Activated naive CD4-positive, alpha-beta T cell treated with anti-CD3 and anti-CD28 coated beads for 36 hours (primary cell): ENCODE results near the gene GRK3. TPM values are rescaled to one million over a fixed set of nuclear protein-coding genes. Genes with fewer than 3 reads are reported as not detected.

ENCODE experiments used
- CTCF ChIA-PET: fragments of 350-600 bp; sonication (Branson Sonifier 250); formaldehyde crosslinking; loops from one replicate; lab custom pipeline; 2021; ENCODE audit warnings: antibody characterized with exemption; lab: Charles Lee
- DNase-seq: peaks from one replicate; pipeline ENCODE4 v3.0.0-alpha.2; 2020
- H3K27ac Mint-ChIP-seq: one replicate; pipeline ENCODE4 v1.8.0; 2021; ENCODE audit warnings: mild to moderate bottlenecking, mixed read lengths
- H3K27me3 Mint-ChIP-seq: one replicate; pipeline ENCODE4 v1.8.0; 2021; ENCODE audit warnings: low read depth, mixed read lengths
- H3K36me3 Mint-ChIP-seq: one replicate; pipeline ENCODE4 v1.8.0; 2021; ENCODE audit warnings: low read depth, mixed read lengths
- H3K4me1 Mint-ChIP-seq: one replicate; pipeline ENCODE4 v1.8.0; 2021; ENCODE audit warnings: low read depth, mixed read lengths
- H3K4me3 Mint-ChIP-seq: one replicate; pipeline ENCODE4 v1.8.0; 2021; ENCODE audit warnings: mild to moderate bottlenecking, moderate library complexity, mixed read lengths
- H3K9me3 Mint-ChIP-seq: one replicate; pipeline ENCODE4 v1.8.0; 2021; ENCODE audit warnings: mixed read lengths
- intact Hi-C: fragments of 100-400 bp; cut with micrococcal nuclease; formaldehyde crosslinking; loops from one replicate; pipeline ENCODE4 v1.15.1; 2023
- total RNA-seq, 2 experiments: library from RNA; stranded (reverse); gene quantifications; one replicate each; pipeline ENCODE4 v1.2.3, GENCODE V29; 2021

GRK3 gene
- total RNA-seq, 2 experiments from 2014 or later, result 8.3 to 8.9 TPM

GRCh38 chr22:25762147-25762546 is 197.7 kb downstream of the GRK3 start:
- H3K27me3 Mint-ChIP-seq, result no peaks in the 10 kb centered on the region
- peaks cover 4% of the 10 kb centered on the region for H3K36me3 Mint-ChIP-seq
- DNase-seq, result no peak
- intact Hi-C loops, result no loop called here
- H3K4me3 Mint-ChIP-seq, result no peak overlapping the region
- peak overlapping the region; percentile 20 for H3K27ac Mint-ChIP-seq
- no peaks in the 10 kb centered on the region for H3K4me1 Mint-ChIP-seq
- H3K9me3 Mint-ChIP-seq, result peaks cover 14% of the 10 kb centered on the region
- CTCF ChIA-PET, result interaction anchor here (0.6 to 1.8 kb wide), 2 partner anchors 11 to 272 kb away, joined by 4 read pairs; no protein-coding TSS in a partner anchor

DNA sequence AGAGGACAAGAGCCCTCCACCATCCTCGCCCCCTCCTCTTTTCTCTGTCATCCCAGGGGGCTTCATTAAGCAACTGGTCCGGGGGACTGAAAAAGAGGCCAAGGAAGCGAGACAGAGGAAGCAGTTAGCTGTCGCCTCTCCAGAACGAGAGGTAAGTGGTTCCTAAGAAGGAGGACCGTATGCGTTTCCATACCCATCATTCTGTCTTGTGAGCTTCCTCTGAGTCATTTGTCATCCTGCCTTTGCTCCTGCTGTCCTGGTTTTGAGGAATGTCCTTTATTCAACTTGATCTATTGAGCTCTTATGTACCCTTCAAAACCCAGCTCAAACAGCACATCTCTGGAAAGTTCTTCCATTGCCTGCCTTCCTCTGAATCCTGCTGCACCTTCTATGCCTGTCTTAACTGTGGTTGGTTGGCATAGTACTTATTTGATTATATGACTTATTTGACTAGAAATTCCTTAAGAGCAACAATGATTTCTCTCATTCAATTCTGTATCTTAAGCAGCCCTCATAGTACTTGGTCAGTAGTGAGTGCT is 198.8 kb downstream of the GRK3 start:
- H3K9me3 Mint-ChIP-seq, result peaks cover 19% of the 10 kb centered on the region

DNA sequence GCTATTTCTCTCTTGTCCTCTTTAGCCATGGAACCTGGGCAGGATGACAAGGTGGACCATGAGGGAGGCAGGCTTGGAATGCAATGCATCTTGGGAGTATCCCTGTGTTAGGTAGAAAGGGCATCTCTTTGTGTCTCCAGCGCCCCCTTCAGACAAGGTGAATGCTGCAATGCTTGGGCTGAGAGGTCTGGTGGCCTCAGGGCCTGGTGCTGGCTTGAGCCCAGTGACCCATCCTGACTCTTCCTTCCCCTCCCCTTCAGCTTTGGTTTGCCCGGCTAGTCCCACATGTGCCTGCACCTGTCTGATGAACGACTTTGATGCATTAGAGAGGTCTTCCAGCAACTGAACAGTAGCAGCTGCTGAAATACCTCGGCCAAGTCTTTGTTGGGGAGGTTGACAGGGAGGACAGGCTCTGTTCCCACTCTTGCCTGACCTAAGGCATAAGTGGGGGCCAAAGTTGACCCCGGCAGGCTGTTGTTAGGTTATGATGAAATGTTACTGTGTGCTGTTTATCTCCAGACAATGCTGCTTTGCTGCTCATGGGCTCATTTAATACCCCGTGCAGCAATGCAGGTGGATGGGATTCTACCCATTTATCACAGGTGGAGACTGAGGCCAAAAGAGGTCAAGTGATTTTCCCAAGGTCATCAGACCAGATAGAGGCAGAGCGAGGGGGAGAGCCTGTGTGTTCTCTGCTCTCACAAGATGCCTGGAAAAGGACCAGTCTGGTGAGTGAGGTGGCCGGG is 200.0 kb downstream of the GRK3 start:
- CTCF ChIA-PET, result interaction anchor here (2.4 kb wide), 1 partner anchor 9 kb away, joined by 7 read pairs; no protein-coding TSS in a partner anchor
- H3K27ac Mint-ChIP-seq, result no peak overlapping the region
- intact Hi-C loops, result no loop called here

More for the DNA sequence above, 198.8 kb downstream of the GRK3 start:
- no peak for DNase-seq
- intact Hi-C loops, result no loop called here
- no peaks in the 10 kb centered on the region for H3K4me1 Mint-ChIP-seq
- no peak overlapping the region for H3K27ac Mint-ChIP-seq
- peaks cover 4% of the 10 kb centered on the region for H3K36me3 Mint-ChIP-seq
- no peak overlapping the region for H3K4me3 Mint-ChIP-seq
- CTCF ChIA-PET, result interaction anchor here (2.4 kb wide), 1 partner anchor 10 kb away, joined by 7 read pairs; no protein-coding TSS in a partner anchor
- no peaks in the 10 kb centered on the region for H3K27me3 Mint-ChIP-seq

DNA sequence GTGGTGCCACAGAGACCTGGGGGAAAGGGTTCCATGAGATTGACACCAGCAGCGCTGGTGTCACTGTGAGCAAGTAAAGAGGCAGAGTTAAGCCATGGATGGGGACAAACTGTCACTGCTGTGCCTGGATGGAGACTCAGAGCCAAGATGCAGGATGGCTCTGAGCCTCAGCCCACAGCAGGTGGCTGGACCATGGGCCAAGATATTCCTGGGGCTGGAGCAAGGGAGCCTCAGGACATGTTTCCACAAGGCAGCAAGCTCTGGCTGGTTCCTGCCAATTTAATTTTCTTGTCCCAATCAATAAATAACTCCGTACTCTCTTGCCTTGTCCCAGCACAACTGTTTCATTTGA is 200.5 kb downstream of the GRK3 start:
- CTCF ChIA-PET, result interaction anchor here (2.4 kb wide), 1 partner anchor 8 kb away, joined by 7 read pairs; no protein-coding TSS in a partner anchor

More for the DNA sequence above, 200.0 kb downstream of the GRK3 start:
- H3K4me3 Mint-ChIP-seq, result no peak overlapping the region
- H3K4me1 Mint-ChIP-seq, result peaks cover 8% of the 10 kb centered on the region
- H3K27me3 Mint-ChIP-seq, result no peaks in the 10 kb centered on the region
- peaks cover 19% of the 10 kb centered on the region for H3K9me3 Mint-ChIP-seq
- peak; percentile 18 for DNase-seq
- H3K36me3 Mint-ChIP-seq, result peaks cover 4% of the 10 kb centered on the region

DNA sequence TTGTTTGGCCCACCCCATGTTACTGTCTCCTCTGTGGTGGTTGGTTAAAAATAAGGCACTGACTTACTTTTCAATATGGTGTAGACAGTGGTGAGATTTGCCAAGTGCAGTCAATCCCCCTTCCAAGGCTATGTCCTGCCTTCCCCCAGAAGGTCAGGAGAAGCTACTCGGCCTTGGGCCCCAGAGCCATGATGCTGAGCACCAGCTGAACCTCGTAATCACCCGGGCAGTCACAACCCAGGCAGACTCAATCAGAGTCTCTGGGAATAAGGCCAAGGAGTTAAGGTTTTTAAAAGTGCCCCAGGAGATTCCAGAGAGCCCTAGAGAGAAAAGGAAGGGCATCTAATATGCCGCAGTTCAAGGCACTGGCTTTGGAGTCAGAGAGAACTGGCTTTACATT is 201.3 kb downstream of the GRK3 start:
- intact Hi-C loops, result no loop called here
- no peak overlapping the region for H3K4me3 Mint-ChIP-seq
- no peak for DNase-seq
- H3K36me3 Mint-ChIP-seq, result peaks cover 4% of the 10 kb centered on the region
- H3K27ac Mint-ChIP-seq, result no peak overlapping the region
- H3K27me3 Mint-ChIP-seq, result no peaks in the 10 kb centered on the region
- H3K4me1 Mint-ChIP-seq, result peaks cover 11% of the 10 kb centered on the region
- CTCF ChIA-PET, result interaction anchor here (0.6 to 1.3 kb wide), 2 partner anchors 10 to 318 kb away, joined by 3 read pairs; no protein-coding TSS in a partner anchor
- peaks cover 21% of the 10 kb centered on the region for H3K9me3 Mint-ChIP-seq

More for the DNA sequence above, 200.5 kb downstream of the GRK3 start:
- H3K27me3 Mint-ChIP-seq, result no peaks in the 10 kb centered on the region
- peaks cover 19% of the 10 kb centered on the region for H3K9me3 Mint-ChIP-seq
- H3K27ac Mint-ChIP-seq, result no peak overlapping the region
- DNase-seq, result no peak
- H3K4me3 Mint-ChIP-seq, result no peak overlapping the region
- peaks cover 4% of the 10 kb centered on the region for H3K36me3 Mint-ChIP-seq
- intact Hi-C loops, result no loop called here
- H3K4me1 Mint-ChIP-seq, result peaks cover 11% of the 10 kb centered on the region

DNA sequence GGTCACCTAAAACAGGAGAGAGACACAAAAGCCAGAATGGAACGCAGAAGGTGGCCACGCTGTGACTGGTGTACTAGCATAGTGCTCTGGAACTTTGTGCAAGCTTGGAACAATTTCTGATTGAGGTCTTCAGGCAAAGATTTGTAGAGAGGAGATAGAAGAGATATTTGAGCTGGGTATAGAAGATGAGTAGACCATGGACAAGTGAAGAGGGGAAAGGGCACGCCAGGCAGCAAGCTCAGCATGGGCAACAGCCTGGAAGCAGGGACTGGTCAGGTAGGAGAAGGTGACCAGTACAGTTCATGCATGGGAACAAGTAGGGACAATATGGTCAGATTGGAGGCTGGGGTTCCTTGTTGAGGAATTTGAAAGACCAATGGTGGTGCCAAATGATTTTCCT is 201.9 kb downstream of the GRK3 start:
- Mint-ChIP-seq H3K36me3 (peaks cover 4% of the 10 kb centered on the region), H3K4me3 (no peak overlapping the region), H3K4me1 (peaks cover 11% of the 10 kb centered on the region), H3K27ac (no peak overlapping the region), H3K9me3 (peaks cover 21% of the 10 kb centered on the region), H3K27me3 (no peaks in the 10 kb centered on the region)
- intact Hi-C loops, result no loop called here
- no peak for DNase-seq
- CTCF ChIA-PET, result interaction anchor here (0.6 to 1.3 kb wide), 2 partner anchors 11 to 318 kb away, joined by 3 read pairs; no protein-coding TSS in a partner anchor

DNA sequence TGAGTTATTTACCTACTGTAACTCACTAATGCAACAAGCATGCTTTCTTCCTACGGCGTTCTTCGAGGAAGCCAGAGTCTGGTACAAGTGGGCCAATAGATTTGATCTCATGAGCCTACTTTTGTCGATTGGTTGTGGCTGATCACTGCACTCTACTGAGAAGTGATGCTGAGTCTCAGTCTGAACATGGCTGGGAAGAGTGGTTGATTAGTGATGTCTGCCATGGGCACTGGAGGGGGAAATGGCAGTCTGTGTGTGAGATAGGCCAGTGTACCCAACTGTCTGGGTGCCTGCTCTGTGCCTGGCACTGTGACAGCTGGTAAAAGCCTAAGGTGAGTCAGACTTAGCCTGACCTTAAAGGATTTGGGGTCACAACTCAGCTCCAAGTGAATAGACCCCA is 205.9 kb downstream of the GRK3 start:
- Mint-ChIP-seq H3K9me3 (peaks cover 21% of the 10 kb centered on the region), H3K4me1 (peaks cover 14% of the 10 kb centered on the region), H3K4me3 (no peak overlapping the region), H3K27me3 (peaks cover 2% of the 10 kb centered on the region), H3K36me3 (peaks cover 4% of the 10 kb centered on the region), H3K27ac (no peak overlapping the region)
- CTCF ChIA-PET, result interaction anchor here (0.5 to 1.2 kb wide), 3 partner anchors 10 to 407 kb away, joined by 3 to 4 read pairs (median 3); no protein-coding TSS in a partner anchor
- intact Hi-C loops, result loop anchor here (5.0 to 10.0 kb wide), 5 partner anchors 123 to 594 kb away; no protein-coding TSS in a partner anchor
- DNase-seq, result no peak

- Mint-ChIP-seq H3K4me3 (no peak overlapping the region), H3K27me3 (peaks cover 2% of the 10 kb centered on the region), H3K9me3 (peaks cover 5% of the 10 kb centered on the region), H3K27ac (no peak overlapping the region), H3K36me3 (no peaks in the 10 kb centered on the region), H3K4me1 (peaks cover 14% of the 10 kb centered on the region)
- CTCF ChIA-PET, result interaction anchor here (0.8 to 2.4 kb wide), 22 partner anchors 9 to 516 kb away, joined by 3 to 18 read pairs (median 4); no protein-coding TSS in a partner anchor
- intact Hi-C loops, result loop anchor here (2.0 to 10.0 kb wide), 7 partner anchors 69 to 593 kb away; no protein-coding TSS in a partner anchor
- no peak for DNase-seq
Measured at GRCh38 chr22:25772288-25772687, 207.8 kb downstream of the GRK3 start.

- Mint-ChIP-seq H3K27ac (no peak overlapping the region), H3K4me1 (peaks cover 5% of the 10 kb centered on the region), H3K36me3 (no peaks in the 10 kb centered on the region), H3K27me3 (peaks cover 2% of the 10 kb centered on the region), H3K4me3 (no peak overlapping the region), H3K9me3 (peaks cover 2% of the 10 kb centered on the region)
- intact Hi-C loops, result loop anchor here (1.0 to 10.0 kb wide), 6 partner anchors 127 to 590 kb away; no protein-coding TSS in a partner anchor
- peak; percentile 29 for DNase-seq
- CTCF ChIA-PET, result interaction anchor here (0.6 kb wide), 2 partner anchors 22 to 229 kb away, joined by 3 read pairs; no protein-coding TSS in a partner anchor
Measured at GRCh38 chr22:25774575-25775026, 210.1 kb downstream of the GRK3 start.

- no peak overlapping the region for H3K4me3 Mint-ChIP-seq
- no peaks in the 10 kb centered on the region for H3K9me3 Mint-ChIP-seq
- H3K36me3 Mint-ChIP-seq, result no peaks in the 10 kb centered on the region
- no peak overlapping the region for H3K27ac Mint-ChIP-seq
- peaks cover 2% of the 10 kb centered on the region for H3K27me3 Mint-ChIP-seq
- intact Hi-C loops, result loop anchor here (10.0 kb wide), 1 partner anchor 589 kb away; no protein-coding TSS in a partner anchor
- CTCF ChIA-PET, result no interaction called here
- DNase-seq, result no peak
- peaks cover 3% of the 10 kb centered on the region for H3K4me1 Mint-ChIP-seq
Measured at GRCh38 chr22:25775531-25775930, 211.1 kb downstream of the GRK3 start.

DNA sequence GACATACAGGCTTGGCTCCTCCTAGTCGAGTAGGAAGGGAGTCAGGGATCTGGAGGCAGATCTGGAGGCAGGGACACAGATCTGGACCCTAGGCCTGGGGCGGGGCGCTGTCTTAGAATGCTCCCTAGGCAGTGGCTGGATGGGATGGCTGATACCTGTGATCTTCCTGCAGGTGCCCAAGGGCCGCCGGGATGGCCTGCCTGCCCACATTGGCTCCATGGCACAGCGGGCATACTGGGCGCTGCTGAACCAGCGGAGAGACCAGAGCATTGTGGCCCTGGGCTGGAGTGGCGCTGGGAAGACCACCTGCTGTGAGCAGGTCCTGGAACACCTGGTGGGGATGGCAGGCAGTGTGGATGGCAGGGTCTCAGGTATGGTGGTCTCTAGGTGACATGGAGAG is 212.9 kb downstream of the GRK3 start:
- intact Hi-C loops, result loop anchor here (10.0 kb wide), 1 partner anchor 587 kb away; no protein-coding TSS in a partner anchor
- Mint-ChIP-seq H3K27ac (no peak overlapping the region), H3K9me3 (no peaks in the 10 kb centered on the region), H3K27me3 (peaks cover 2% of the 10 kb centered on the region), H3K4me3 (no peak overlapping the region), H3K4me1 (peaks cover 3% of the 10 kb centered on the region), H3K36me3 (no peaks in the 10 kb centered on the region)
- no peak for DNase-seq
- CTCF ChIA-PET, result interaction anchor here (0.9 to 1.0 kb wide), 2 partner anchors 315 to 555 kb away, joined by 3 to 6 read pairs; no protein-coding TSS in a partner anchor

- Mint-ChIP-seq H3K36me3 (no peaks in the 10 kb centered on the region), H3K9me3 (no peaks in the 10 kb centered on the region), H3K27ac (no peak overlapping the region), H3K4me1 (peaks cover 2% of the 10 kb centered on the region), H3K27me3 (peaks cover 2% of the 10 kb centered on the region), H3K4me3 (no peak overlapping the region)
- peak; percentile 38 for DNase-seq
- CTCF ChIA-PET, result interaction anchor here (0.9 to 1.0 kb wide), 2 partner anchors 315 to 554 kb away, joined by 3 to 6 read pairs; no protein-coding TSS in a partner anchor
- intact Hi-C loops, result loop anchor here (10.0 kb wide), 1 partner anchor 587 kb away; no protein-coding TSS in a partner anchor
Measured at GRCh38 chr22:25777870-25778269, 213.4 kb downstream of the GRK3 start.
